ENCODE results near the gene PLTP. TPM values are rescaled to one million over a fixed set of nuclear protein-coding genes. Genes with fewer than 3 reads are reported as not detected.
"Not testable (repeated sequence)": the region's sequence is repeated elsewhere in the genome, so short reads cannot be mapped to it uniquely, and the experiment has no call there.

Gene PLTP
- polyA plus RNA-seq, 3 donors = 113 to 308 (median 276) TPM

- no peak overlapping the region for H3K27ac ChIP-seq (ENCODE audit: low read depth, low read length)
- 62 to 86% (median 80%) methylated on average over 13 of the region's 13 CpGs for WGBS, 3 donors
Observed at GRCh38 chr20:45945678-45946148, 33.8 kb upstream of the PLTP start.

- H3K27ac ChIP-seq (ENCODE audit: low read depth, low read length) = no peak overlapping the region
Observed at GRCh38 chr20:45944965-45945677, 33.2 kb upstream of the PLTP start.

GRCh38 chr20:45944151-45944964 lies 32.4 kb upstream of the PLTP start:
- H3K27ac ChIP-seq (ENCODE audit: low read depth, low read length) = no peak overlapping the region
- 77 to 84% (median 83%) methylated on average over 15 of the region's 15 CpGs for WGBS, 3 donors

More at GRCh38 chr20:45944965-45945677, 33.2 kb upstream of the PLTP start:
- 59 to 91% (median 86%) methylated on average over 19 of the region's 19 CpGs for WGBS, 3 donors

GRCh38 chr20:45943613-45944012 lies 31.7 kb upstream of the PLTP start:
- H3K27ac ChIP-seq (ENCODE audit: low read depth, low read length) = no peak overlapping the region

GRCh38 chr20:45940469-45940868 lies 28.5 kb upstream of the PLTP start:
- 92 to 96% (median 93%) methylated on average over 13 of the region's 13 CpGs for WGBS, 3 donors
- H3K27ac ChIP-seq (ENCODE audit: low read depth, low read length) = no peak overlapping the region

More at GRCh38 chr20:45943613-45944012, 31.7 kb upstream of the PLTP start:
- WGBS, 3 donors = 89 to 92% (median 91%) methylated on average over 6 of the region's 6 CpGs

GRCh38 chr20:45940053-45940452 lies 28.1 kb upstream of the PLTP start:
- no peak overlapping the region for H3K27ac ChIP-seq (ENCODE audit: low read depth, low read length)
- WGBS, 3 donors = 93 to 94% (median 94%) methylated on average over 3 of the region's 3 CpGs

GRCh38 chr20:45938727-45939438 lies 26.9 kb upstream of the PLTP start:
- 89 to 91% (median 91%) methylated on average over 12 to 13 of the region's 13 CpGs for WGBS, 3 donors
- no peak overlapping the region for H3K27ac ChIP-seq (ENCODE audit: low read depth, low read length)

- no peak overlapping the region for H3K27ac ChIP-seq (ENCODE audit: low read depth, low read length)
- 71 to 81% (median 73%) methylated on average over 2 of the region's 2 CpGs for WGBS, 3 donors
Observed at GRCh38 chr20:45937765-45938164, 25.8 kb upstream of the PLTP start.

- WGBS, 3 donors = 8 to 10% (median 10%) methylated on average over 21 of the region's 21 CpGs
- H3K27ac ChIP-seq (ENCODE audit: low read depth, low read length) = no peak overlapping the region
Observed at GRCh38 chr20:45935416-45936046, 23.6 kb upstream of the PLTP start.

GRCh38 chr20:45934586-45935415 lies 22.8 kb upstream of the PLTP start, which contains the start of gene PCIF1:
TSS of gene PCIF1 (plus strand) at chr20:45934683. CDS start at chr20:45939000, 4,317 bp downstream.
- WGBS, 3 donors = 0 to 1% (median 0%) methylated on average over 79 to 86 of the region's 102 CpGs

GRCh38 chr20:45934046-45934585 lies 22.2 kb upstream of the PLTP start:
- H3K27ac ChIP-seq (ENCODE audit: low read depth, low read length) = peak overlapping the region; percentile 71
- WGBS, 3 donors = 0% methylated on average over 31 to 34 of the region's 34 CpGs

More at GRCh38 chr20:45934586-45935415, 22.8 kb upstream of the PLTP start, which contains the start of gene PCIF1:
- H3K27ac ChIP-seq (ENCODE audit: low read depth, low read length) = peak within 1 kb of the TSS; percentile 71

- H3K27ac ChIP-seq (ENCODE audit: low read depth, low read length) = no peak overlapping the region
- 15 to 26% (median 24%) methylated on average over 22 of the region's 22 CpGs for WGBS, 3 donors
Observed at GRCh38 chr20:45933266-45934045, 21.5 kb upstream of the PLTP start.

GRCh38 chr20:45931680-45932079 lies 19.7 kb upstream of the PLTP start:
- not testable (repeated sequence) for H3K27ac ChIP-seq (ENCODE audit: low read depth, low read length)
- 93 to 96% (median 95%) methylated on average over 15 to 17 of the region's 17 CpGs for WGBS, 3 donors

GRCh38 chr20:45927071-45927878 lies 15.3 kb upstream of the PLTP start:
- no peak overlapping the region for H3K27ac ChIP-seq (ENCODE audit: low read depth, low read length)
- 68 to 88% (median 83%) methylated on average over 14 of the region's 14 CpGs for WGBS, 3 donors

GRCh38 chr20:45926731-45927070 lies 14.7 kb upstream of the PLTP start:
- 75 to 84% (median 77%) methylated on average over 2 of the region's 2 CpGs for WGBS, 3 donors
- no peak overlapping the region for H3K27ac ChIP-seq (ENCODE audit: low read depth, low read length)
